Activated naive CD4-positive, alpha-beta T cell treated with anti-CD3 and anti-CD28 coated beads, Interleukin-2, amount 50 U/mL, for 24 hours (primary cell): ENCODE data around the gene CCDC120.
A peak's percentile ranks its signal among the peaks of the same experiment; 100 is the strongest.

Experiments
- H3K27ac Mint-ChIP-seq: one replicate; pipeline ENCODE4 v1.8.0; 2021; ENCODE audit warnings: mild to moderate bottlenecking, mixed read lengths
- H3K27me3 Mint-ChIP-seq: one replicate; pipeline ENCODE4 v1.8.0; 2021; ENCODE audit warnings: mixed read lengths
- H3K36me3 Mint-ChIP-seq: one replicate; pipeline ENCODE4 v1.8.0; 2021; ENCODE audit warnings: mixed read lengths
- H3K4me1 Mint-ChIP-seq: one replicate; pipeline ENCODE4 v1.8.0; 2021; ENCODE audit warnings: mixed read lengths
- H3K4me3 Mint-ChIP-seq: one replicate; pipeline ENCODE4 v1.8.0; 2021; ENCODE audit warnings: mild to moderate bottlenecking, mixed read lengths
- H3K9me3 Mint-ChIP-seq: one replicate; pipeline ENCODE4 v1.8.0; 2021; ENCODE audit warnings: mixed read lengths

The CCDC120 gene, protein sequence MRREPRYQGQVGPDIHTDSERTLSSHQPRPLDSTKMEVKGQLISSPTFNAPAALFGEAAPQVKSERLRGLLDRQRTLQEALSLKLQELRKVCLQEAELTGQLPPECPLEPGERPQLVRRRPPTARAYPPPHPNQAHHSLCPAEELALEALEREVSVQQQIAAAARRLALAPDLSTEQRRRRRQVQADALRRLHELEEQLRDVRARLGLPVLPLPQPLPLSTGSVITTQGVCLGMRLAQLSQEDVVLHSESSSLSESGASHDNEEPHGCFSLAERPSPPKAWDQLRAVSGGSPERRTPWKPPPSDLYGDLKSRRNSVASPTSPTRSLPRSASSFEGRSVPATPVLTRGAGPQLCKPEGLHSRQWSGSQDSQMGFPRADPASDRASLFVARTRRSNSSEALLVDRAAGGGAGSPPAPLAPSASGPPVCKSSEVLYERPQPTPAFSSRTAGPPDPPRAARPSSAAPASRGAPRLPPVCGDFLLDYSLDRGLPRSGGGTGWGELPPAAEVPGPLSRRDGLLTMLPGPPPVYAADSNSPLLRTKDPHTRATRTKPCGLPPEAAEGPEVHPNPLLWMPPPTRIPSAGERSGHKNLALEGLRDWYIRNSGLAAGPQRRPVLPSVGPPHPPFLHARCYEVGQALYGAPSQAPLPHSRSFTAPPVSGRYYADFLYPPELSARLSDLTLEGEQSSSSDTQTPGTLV

GRCh38 chrX:49058794-49059193 is at the start of gene CCDC120:
TSS of gene CCDC120 (plus strand) at chrX:49058999. CDS start at chrX:49062042, 3,043 bp downstream.
- Mint-ChIP-seq H3K27ac (no peak within 1 kb of the TSS), H3K27me3 (no peaks in the 10 kb centered on the region), H3K36me3 (no peaks in the 10 kb centered on the region), H3K4me1 (peaks cover 28% of the 10 kb centered on the region), H3K9me3 (no peaks in the 10 kb centered on the region), H3K4me3 (no peak within 1 kb of the TSS)

GRCh38 chrX:49019050-49019449 is 39.7 kb upstream of the CCDC120 start:
- H3K27me3 Mint-ChIP-seq: no peaks in the 10 kb centered on the region
- no peak overlapping the region for H3K27ac Mint-ChIP-seq
- H3K4me3 Mint-ChIP-seq: no peak overlapping the region
- H3K9me3 Mint-ChIP-seq: no peaks in the 10 kb centered on the region
- no peaks in the 10 kb centered on the region for H3K4me1 Mint-ChIP-seq
- H3K36me3 Mint-ChIP-seq: no peaks in the 10 kb centered on the region

DNA sequence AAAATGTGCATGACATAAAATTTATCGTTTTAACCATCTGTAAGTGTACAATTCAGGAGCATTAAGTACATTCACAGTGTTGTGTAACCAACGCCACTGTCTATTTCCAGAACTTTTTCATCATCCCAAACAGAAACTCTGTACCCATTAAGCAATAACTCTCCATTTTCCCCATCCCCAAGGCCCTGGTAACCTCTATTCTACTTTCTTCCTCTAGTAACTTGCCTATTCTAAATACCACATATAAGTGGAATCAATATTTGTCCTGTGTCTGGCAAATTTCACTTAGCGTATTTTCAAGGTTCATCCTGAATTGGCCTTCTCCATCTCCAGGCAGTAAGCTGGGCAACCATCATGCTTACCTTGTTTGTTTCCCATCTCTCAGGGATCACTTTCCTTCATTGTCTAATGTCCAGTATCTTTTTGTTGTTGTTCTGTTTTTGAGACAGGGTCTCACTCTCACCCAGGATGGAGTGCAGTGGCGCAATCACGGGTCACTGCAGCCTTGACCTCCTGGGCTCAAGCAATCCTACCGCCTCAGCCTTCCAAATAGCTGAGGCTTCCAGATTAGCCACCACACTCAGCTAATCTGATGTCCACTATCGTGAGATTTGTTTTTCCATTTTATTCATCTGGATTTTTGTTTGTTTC is 39.1 kb upstream of the CCDC120 start:
- no peaks in the 10 kb centered on the region for H3K9me3 Mint-ChIP-seq
- no peak overlapping the region for H3K27ac Mint-ChIP-seq
- H3K27me3 Mint-ChIP-seq: no peaks in the 10 kb centered on the region
- H3K36me3 Mint-ChIP-seq: no peaks in the 10 kb centered on the region
- H3K4me3 Mint-ChIP-seq: no peak overlapping the region
- H3K4me1 Mint-ChIP-seq: no peaks in the 10 kb centered on the region

GRCh38 chrX:49029876-49030275 is 28.9 kb upstream of the CCDC120 start:
- H3K4me3 Mint-ChIP-seq: no peak overlapping the region
- H3K27ac Mint-ChIP-seq: no peak overlapping the region
- no peaks in the 10 kb centered on the region for H3K27me3 Mint-ChIP-seq
- H3K9me3 Mint-ChIP-seq: no peaks in the 10 kb centered on the region
- peaks cover 5% of the 10 kb centered on the region for H3K36me3 Mint-ChIP-seq
- no peaks in the 10 kb centered on the region for H3K4me1 Mint-ChIP-seq

GRCh38 chrX:49030283-49030682 is 28.5 kb upstream of the CCDC120 start:
- Mint-ChIP-seq H3K27ac (no peak overlapping the region), H3K9me3 (no peaks in the 10 kb centered on the region)

GRCh38 chrX:49037883-49038475 is 20.8 kb upstream of the CCDC120 start:
- Mint-ChIP-seq H3K36me3 (peaks cover 4% of the 10 kb centered on the region), H3K4me1 (peaks cover 27% of the 10 kb centered on the region), H3K27ac (no peak overlapping the region), H3K9me3 (no peaks in the 10 kb centered on the region), H3K4me3 (no peak overlapping the region), H3K27me3 (no peaks in the 10 kb centered on the region)

More at GRCh38 chrX:49030283-49030682, 28.5 kb upstream of the CCDC120 start:
- Mint-ChIP-seq H3K4me3 (no peak overlapping the region), H3K36me3 (peaks cover 5% of the 10 kb centered on the region), H3K27me3 (no peaks in the 10 kb centered on the region), H3K4me1 (no peaks in the 10 kb centered on the region)

GRCh38 chrX:49039598-49040375 is 19.0 kb upstream of the CCDC120 start:
- no peaks in the 10 kb centered on the region for H3K9me3 Mint-ChIP-seq
- peak overlapping the region; percentile 66 for H3K4me3 Mint-ChIP-seq

DNA sequence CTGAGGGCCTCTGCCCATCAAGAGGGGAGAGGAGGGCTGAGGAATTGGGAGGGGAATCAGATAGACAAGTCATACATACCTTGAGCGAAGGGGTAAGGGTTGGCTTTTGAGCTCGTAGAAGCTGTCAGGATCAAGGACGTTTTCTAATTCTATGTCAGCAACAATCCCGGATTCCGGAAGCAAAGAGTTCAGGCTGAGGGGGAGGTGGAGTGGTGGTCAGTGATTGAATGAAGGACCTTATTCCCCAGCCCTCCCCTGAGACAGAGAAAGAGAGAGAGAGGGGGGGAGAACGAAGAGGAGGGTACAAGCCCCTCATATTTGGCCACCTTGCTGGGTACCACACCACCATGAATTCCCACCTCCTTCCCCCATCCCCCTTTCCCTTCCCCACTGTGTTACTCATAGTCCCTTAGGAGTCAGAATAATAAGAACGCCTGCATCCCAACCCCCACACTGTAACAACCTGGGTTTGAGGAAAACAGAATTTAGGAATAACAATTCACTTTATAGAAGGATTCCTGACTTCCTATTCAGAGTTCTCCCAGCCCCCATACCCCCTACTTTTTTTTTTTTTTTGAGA is 18.3 kb upstream of the CCDC120 start:
- H3K27me3 Mint-ChIP-seq: no peaks in the 10 kb centered on the region
- H3K36me3 Mint-ChIP-seq: peaks cover 2% of the 10 kb centered on the region
- H3K4me1 Mint-ChIP-seq: peaks cover 35% of the 10 kb centered on the region
- H3K9me3 Mint-ChIP-seq: no peaks in the 10 kb centered on the region
- H3K27ac Mint-ChIP-seq: peak overlapping the region; percentile 82
- H3K4me3 Mint-ChIP-seq: peak overlapping the region; percentile 90

More at GRCh38 chrX:49039598-49040375, 19.0 kb upstream of the CCDC120 start:
- Mint-ChIP-seq H3K27me3 (no peaks in the 10 kb centered on the region), H3K36me3 (peaks cover 3% of the 10 kb centered on the region), H3K27ac (peak overlapping the region; percentile 82), H3K4me1 (peaks cover 35% of the 10 kb centered on the region)

- Mint-ChIP-seq H3K9me3 (no peaks in the 10 kb centered on the region), H3K4me1 (peaks cover 35% of the 10 kb centered on the region), H3K36me3 (peaks cover 2% of the 10 kb centered on the region), H3K27ac (peak overlapping the region; percentile 93), H3K27me3 (no peaks in the 10 kb centered on the region), H3K4me3 (peak overlapping the region; percentile 90)
Measured at GRCh38 chrX:49041744-49042580, 16.8 kb upstream of the CCDC120 start.

DNA sequence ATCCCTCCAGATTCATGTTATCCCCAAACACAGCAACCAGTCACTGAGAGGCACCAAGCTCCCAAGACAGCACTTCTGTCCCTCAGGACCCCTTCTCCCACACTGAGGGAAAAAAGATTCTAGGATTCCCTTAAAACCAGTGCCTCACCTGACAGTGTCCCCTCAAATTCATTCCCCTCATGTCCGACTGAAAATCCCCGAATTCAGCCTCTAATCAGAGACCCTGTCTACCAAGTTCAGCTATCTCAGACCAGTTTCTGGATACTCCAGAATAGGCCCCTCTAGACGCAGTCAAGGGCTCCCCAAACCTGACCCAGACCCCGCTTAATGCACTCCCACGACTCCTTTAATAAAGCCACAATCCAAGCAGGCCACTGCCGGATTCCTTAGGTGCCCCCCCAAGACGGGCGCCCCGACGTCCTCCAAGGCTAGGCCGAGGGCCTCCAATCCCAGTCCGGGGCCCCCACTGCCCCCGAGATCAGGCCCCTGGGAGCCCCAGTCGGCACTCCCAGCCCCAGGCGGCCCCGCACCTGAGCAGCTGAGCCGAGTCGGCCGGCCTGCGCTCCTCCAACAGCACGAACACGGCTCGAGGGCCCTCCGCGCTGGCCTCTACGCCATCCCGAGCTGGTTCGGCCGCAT is 16.1 kb upstream of the CCDC120 start:
- Mint-ChIP-seq H3K36me3 (peaks cover 2% of the 10 kb centered on the region), H3K9me3 (no peaks in the 10 kb centered on the region), H3K4me1 (peaks cover 35% of the 10 kb centered on the region), H3K4me3 (peak overlapping the region; percentile 90), H3K27me3 (no peaks in the 10 kb centered on the region), H3K27ac (peak overlapping the region; percentile 93)

DNA sequence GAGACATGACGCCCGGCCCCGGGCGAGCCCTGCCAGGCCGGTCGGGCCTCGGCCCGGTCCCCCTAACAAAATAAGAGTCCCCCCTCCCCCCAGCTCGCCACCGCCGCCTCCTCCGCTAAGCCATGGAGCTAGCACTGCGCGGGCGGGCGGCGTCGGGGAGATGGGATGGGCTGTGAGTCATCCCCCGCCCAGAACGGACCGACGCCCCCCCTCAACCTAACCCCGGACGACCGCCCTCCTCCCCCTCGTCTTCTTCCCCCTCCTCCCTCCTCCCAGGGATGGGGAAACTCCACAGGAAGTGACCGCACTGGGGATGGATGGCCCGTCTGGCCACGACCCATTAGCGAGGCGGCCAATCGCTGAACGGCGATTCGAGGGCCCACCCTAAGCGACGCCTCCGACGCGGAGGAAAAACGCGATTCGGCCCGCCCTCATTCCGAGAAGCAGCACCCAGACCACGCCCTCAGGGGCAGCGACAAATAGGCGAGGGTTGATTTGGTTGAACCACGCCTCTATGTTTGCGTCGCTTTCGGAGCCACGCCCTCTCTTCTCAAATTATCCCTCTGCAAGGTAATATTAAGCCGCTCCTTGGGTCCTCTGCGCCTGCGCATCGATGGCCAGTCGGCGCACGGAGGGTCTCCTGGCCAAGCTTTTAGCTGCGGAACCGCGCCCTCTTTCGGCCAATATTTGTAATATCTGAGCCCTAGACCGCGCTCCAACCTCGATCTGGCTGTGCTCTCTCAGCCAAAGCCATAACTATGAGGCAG is 15.4 kb upstream of the CCDC120 start, which contains the start of gene TFE3:
TFE3 (minus strand) TSS at position 138 of the 767 bp plus-strand sequence; CDS start at position 7, 131 bp downstream.
- Mint-ChIP-seq H3K27ac (peak within 1 kb of the TSS; percentile 93), H3K9me3 (no peaks in the 10 kb centered on the region), H3K27me3 (no peaks in the 10 kb centered on the region), H3K36me3 (no peaks in the 10 kb centered on the region), H3K4me1 (peaks cover 32% of the 10 kb centered on the region), H3K4me3 (peak within 1 kb of the TSS; percentile 90)

DNA sequence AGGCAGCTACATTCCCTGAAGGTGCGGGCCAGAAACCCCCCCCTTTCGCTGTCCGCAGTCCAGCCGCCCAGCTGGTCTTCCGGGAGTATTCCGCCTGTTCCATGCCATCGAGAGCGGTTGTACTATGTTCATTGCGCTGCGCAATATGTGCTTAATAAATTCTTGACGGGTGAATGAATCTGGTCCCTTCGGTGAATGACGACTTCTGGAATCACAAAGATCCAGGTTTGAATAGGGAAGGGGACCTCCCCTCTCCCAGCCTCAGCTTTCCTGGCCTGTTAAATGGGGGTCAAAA is 14.9 kb upstream of the CCDC120 start:
- Mint-ChIP-seq H3K9me3 (no peaks in the 10 kb centered on the region), H3K4me1 (peaks cover 32% of the 10 kb centered on the region), H3K27ac (peak overlapping the region; percentile 88), H3K4me3 (peak overlapping the region; percentile 90), H3K36me3 (no peaks in the 10 kb centered on the region), H3K27me3 (no peaks in the 10 kb centered on the region)
